HUES64 (cell line): ENCODE results near the gene GNPAT.
"Not testable (repeated sequence)": the region's sequence is repeated elsewhere in the genome, so short reads cannot be mapped to it uniquely, and the experiment has no call there.

ENCODE experiments used
- H3K27ac ChIP-seq: 2 replicates; pipeline ENCODE4 v1.7.0; 2013; ENCODE audit warnings: low read depth, low read length, inconsistent platforms
- H3K27me3 ChIP-seq: 2 replicates; pipeline ENCODE4 v1.6.1; 2013; ENCODE audit warnings: mild to moderate bottlenecking, low read length; ENCODE audit not compliant: insufficient read depth
- H3K36me3 ChIP-seq: 2 replicates; pipeline ENCODE4 v1.6.1; 2013; ENCODE audit warnings: mild to moderate bottlenecking, low read length; ENCODE audit not compliant: insufficient read depth
- H3K4me1 ChIP-seq: 2 replicates; pipeline ENCODE4 v1.6.1; 2013; ENCODE audit warnings: mild to moderate bottlenecking, low read length, moderate library complexity; ENCODE audit not compliant: insufficient read depth
- H3K4me3 ChIP-seq: 2 replicates; pipeline ENCODE4 v1.5.1; 2013; ENCODE audit warnings: mild to moderate bottlenecking, low read length, moderate library complexity
- H3K9ac ChIP-seq: 2 replicates; pipeline ENCODE4 v1.6.1; 2013; ENCODE audit warnings: mild to moderate bottlenecking, low read depth, low read length
- H3K9me3 ChIP-seq: 2 replicates; pipeline ENCODE4 v1.6.1; 2013; ENCODE audit warnings: low read depth, low read length; ENCODE audit not compliant: insufficient read depth
- WGBS: fragments of 150-250, 120-280 bp; methylation state at CpG from one replicate; pipeline ENCODE4 v1.1.7; 2013; ENCODE audit warnings: missing lambda C conversion rate; 5-methylcytosine and 5-hydroxymethylcytosine counted together

GNPAT gene

GRCh38 chr1:231201979-231202633, 38.9 kb upstream of the GNPAT start:
- Histone ChIP-seq H3K9ac (no peak overlapping the region), H3K4me3 (no peak overlapping the region), H3K27ac (no peak overlapping the region), H3K4me1 (no peaks in the 10 kb centered on the region), H3K9me3 (no peaks in the 10 kb centered on the region), H3K36me3 (no peaks in the 10 kb centered on the region), H3K27me3 (peaks cover 66% of the 10 kb centered on the region)
- WGBS, result 83% methylated on average over 5 of the region's 5 CpGs

GRCh38 chr1:231203259-231204057, 37.6 kb upstream of the GNPAT start:
- no peaks in the 10 kb centered on the region for H3K9me3 ChIP-seq
- no peak overlapping the region for H3K4me3 ChIP-seq
- 90% methylated on average over 21 of the region's 21 CpGs for WGBS
- no peak overlapping the region for H3K27ac ChIP-seq
- H3K9ac ChIP-seq, result no peak overlapping the region
- no peaks in the 10 kb centered on the region for H3K36me3 ChIP-seq
- peaks cover 74% of the 10 kb centered on the region for H3K27me3 ChIP-seq
- no peaks in the 10 kb centered on the region for H3K4me1 ChIP-seq

GRCh38 chr1:231206856-231207255, 34.2 kb upstream of the GNPAT start:
- 69% methylated on average over 8 of the region's 8 CpGs for WGBS
- Histone ChIP-seq H3K36me3 (no peaks in the 10 kb centered on the region), H3K4me3 (no peak overlapping the region), H3K27me3 (peaks cover 77% of the 10 kb centered on the region), H3K4me1 (no peaks in the 10 kb centered on the region), H3K9me3 (no peaks in the 10 kb centered on the region), H3K27ac (no peak overlapping the region), H3K9ac (no peak overlapping the region)

GRCh38 chr1:231207437-231207836, 33.6 kb upstream of the GNPAT start:
- Histone ChIP-seq H3K27ac (no peak overlapping the region), H3K36me3 (no peaks in the 10 kb centered on the region), H3K4me1 (no peaks in the 10 kb centered on the region), H3K9ac (no peak overlapping the region), H3K9me3 (no peaks in the 10 kb centered on the region), H3K4me3 (no peak overlapping the region), H3K27me3 (peaks cover 77% of the 10 kb centered on the region)
- WGBS, result 80% methylated on average over 3 of the region's 3 CpGs

- Histone ChIP-seq H3K27me3 (peaks cover 82% of the 10 kb centered on the region), H3K36me3 (no peaks in the 10 kb centered on the region), H3K9me3 (no peaks in the 10 kb centered on the region), H3K27ac (no peak overlapping the region), H3K4me3 (no peak overlapping the region), H3K4me1 (no peaks in the 10 kb centered on the region), H3K9ac (no peak overlapping the region)
- 96% methylated on average over 14 of the region's 14 CpGs for WGBS
These were observed 32.0 kb upstream of the GNPAT start for GRCh38 chr1:231208980-231209379.

GRCh38 chr1:231209531-231209930, 31.5 kb upstream of the GNPAT start:
- Histone ChIP-seq H3K27ac (no peak overlapping the region), H3K4me1 (no peaks in the 10 kb centered on the region), H3K36me3 (no peaks in the 10 kb centered on the region), H3K27me3 (peaks cover 82% of the 10 kb centered on the region), H3K9me3 (no peaks in the 10 kb centered on the region), H3K9ac (no peak overlapping the region), H3K4me3 (no peak overlapping the region)
- 89% methylated on average over 5 of the region's 5 CpGs for WGBS

- Histone ChIP-seq H3K27ac (no peak overlapping the region), H3K9ac (no peak overlapping the region), H3K9me3 (no peaks in the 10 kb centered on the region), H3K36me3 (no peaks in the 10 kb centered on the region), H3K27me3 (peaks cover 82% of the 10 kb centered on the region), H3K4me1 (no peaks in the 10 kb centered on the region), H3K4me3 (no peak overlapping the region)
- WGBS, result 75% methylated on average over 6 of the region's 6 CpGs
These were observed 30.9 kb upstream of the GNPAT start for GRCh38 chr1:231210126-231210525.

- H3K4me3 ChIP-seq, result peak overlapping the region; percentile 36
- H3K9ac ChIP-seq, result no peak overlapping the region
- no peaks in the 10 kb centered on the region for H3K36me3 ChIP-seq
- H3K9me3 ChIP-seq, result no peaks in the 10 kb centered on the region
- H3K4me1 ChIP-seq, result no peaks in the 10 kb centered on the region
- H3K27ac ChIP-seq, result no peak overlapping the region; the same call in 1 of the 2 replicates
- peaks cover 89% of the 10 kb centered on the region for H3K27me3 ChIP-seq
- 13% methylated on average over 26 of the region's 28 CpGs for WGBS
These were observed 29.8 kb upstream of the GNPAT start for GRCh38 chr1:231211005-231211857.

GRCh38 chr1:231212301-231212700, 28.7 kb upstream of the GNPAT start:
- not testable (repeated sequence) for H3K4me3 ChIP-seq, H3K27ac ChIP-seq, H3K9ac ChIP-seq, H3K36me3 ChIP-seq, H3K9me3 ChIP-seq, H3K4me1 ChIP-seq
- WGBS, result 3% methylated on average over 4 of the region's 5 CpGs
- H3K27me3 ChIP-seq, result peaks cover 90% of the 10 kb centered on the region

- no peaks in the 10 kb centered on the region for H3K36me3 ChIP-seq
- H3K27ac ChIP-seq, result no peak overlapping the region
- no peaks in the 10 kb centered on the region for H3K4me1 ChIP-seq
- peaks cover 96% of the 10 kb centered on the region for H3K27me3 ChIP-seq
- 92% methylated on average over 22 of the region's 22 CpGs for WGBS
- H3K4me3 ChIP-seq, result no peak overlapping the region
- no peak overlapping the region for H3K9ac ChIP-seq
- no peaks in the 10 kb centered on the region for H3K9me3 ChIP-seq
These were observed 27.0 kb upstream of the GNPAT start for GRCh38 chr1:231213831-231214573.
